ENCODE data around the gene ANKS1B.

The ANKS1B gene

DNA sequence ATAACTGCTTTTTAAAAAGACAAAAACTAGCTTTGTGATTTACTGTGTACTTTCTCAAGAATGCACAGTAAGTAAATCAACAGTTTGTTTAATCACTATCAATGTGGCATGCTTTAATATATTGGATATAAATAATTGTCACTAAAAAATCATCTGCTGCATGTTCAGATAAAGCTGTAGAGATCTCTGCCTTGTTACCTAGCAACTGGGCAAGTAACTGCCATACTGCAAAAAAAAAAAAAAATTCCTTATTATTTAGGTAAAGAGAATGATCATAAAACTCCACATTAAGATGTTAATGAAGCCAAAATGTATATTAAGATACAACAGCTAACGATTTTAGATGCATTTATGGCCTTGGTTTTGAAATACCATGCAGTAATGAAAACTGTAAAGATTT, 1102.2 kb downstream of the ANKS1B start:
- no peak overlapping the region for H3K4me2 ChIP-seq (ENCODE audit: low read depth, low read length, poor library complexity, severe bottlenecking)
- H4K20me1 ChIP-seq (ENCODE audit: insufficient read depth, low read length, poor library complexity, severe bottlenecking): no peaks in the 10 kb centered on the region
- H3K9me2 ChIP-seq (replicated peaks; ENCODE audit: low read depth, low read length): no peaks in the 10 kb centered on the region
- TF ChIP-seq EZH2phosphoT487 (IDR thresholded peaks at IDR 0.05; ENCODE audit: borderline replicate concordance): no peak
- TF ChIP-seq, protein P1, sequence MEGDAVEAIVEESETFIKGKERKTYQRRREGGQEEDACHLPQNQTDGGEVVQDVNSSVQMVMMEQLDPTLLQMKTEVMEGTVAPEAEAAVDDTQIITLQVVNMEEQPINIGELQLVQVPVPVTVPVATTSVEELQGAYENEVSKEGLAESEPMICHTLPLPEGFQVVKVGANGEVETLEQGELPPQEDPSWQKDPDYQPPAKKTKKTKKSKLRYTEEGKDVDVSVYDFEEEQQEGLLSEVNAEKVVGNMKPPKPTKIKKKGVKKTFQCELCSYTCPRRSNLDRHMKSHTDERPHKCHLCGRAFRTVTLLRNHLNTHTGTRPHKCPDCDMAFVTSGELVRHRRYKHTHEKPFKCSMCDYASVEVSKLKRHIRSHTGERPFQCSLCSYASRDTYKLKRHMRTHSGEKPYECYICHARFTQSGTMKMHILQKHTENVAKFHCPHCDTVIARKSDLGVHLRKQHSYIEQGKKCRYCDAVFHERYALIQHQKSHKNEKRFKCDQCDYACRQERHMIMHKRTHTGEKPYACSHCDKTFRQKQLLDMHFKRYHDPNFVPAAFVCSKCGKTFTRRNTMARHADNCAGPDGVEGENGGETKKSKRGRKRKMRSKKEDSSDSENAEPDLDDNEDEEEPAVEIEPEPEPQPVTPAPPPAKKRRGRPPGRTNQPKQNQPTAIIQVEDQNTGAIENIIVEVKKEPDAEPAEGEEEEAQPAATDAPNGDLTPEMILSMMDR (conservative IDR thresholded peaks at IDR 0.05; ENCODE audit: low read length): no peak
- H3K9ac ChIP-seq (ENCODE audit: low read depth, low read length, poor library complexity, severe bottlenecking): no peak overlapping the region
- no peaks in the 10 kb centered on the region for H3K4me1 ChIP-seq (ENCODE audit: insufficient read depth, low read length, poor library complexity, severe bottlenecking)
- H2AFZ ChIP-seq (ENCODE audit: low read length): no peak overlapping the region
- H3K27me3 ChIP-seq (ENCODE audit: insufficient read depth, low read length, poor library complexity, severe bottlenecking): no peaks in the 10 kb centered on the region
- H3F3A ChIP-seq (ENCODE audit: low read depth): no peaks in the 10 kb centered on the region
- no peaks in the 10 kb centered on the region for H3K9me3 ChIP-seq (ENCODE audit: insufficient read depth, low read depth, low read length)
- H3K79me2 ChIP-seq (ENCODE audit: insufficient read depth, low read length): no peaks in the 10 kb centered on the region
- H3K36me3 ChIP-seq (ENCODE audit: insufficient read depth, low read length): no peaks in the 10 kb centered on the region
- no peak overlapping the region for H3K4me3 ChIP-seq (ENCODE audit: low read length, poor library complexity, severe bottlenecking)

GRCh38 chr12:98873776-98874175, 1111.0 kb downstream of the ANKS1B start:
- H4K20me1 ChIP-seq (ENCODE audit: insufficient read depth, low read length, poor library complexity, severe bottlenecking): no peaks in the 10 kb centered on the region
- H3K79me2 ChIP-seq (ENCODE audit: insufficient read depth, low read length): no peaks in the 10 kb centered on the region
- no peaks in the 10 kb centered on the region for H3K27me3 ChIP-seq (ENCODE audit: insufficient read depth, low read length, poor library complexity, severe bottlenecking)
- H3K9ac ChIP-seq (ENCODE audit: low read depth, low read length, poor library complexity, severe bottlenecking): no peak overlapping the region
- H3K36me3 ChIP-seq (ENCODE audit: insufficient read depth, low read length): no peaks in the 10 kb centered on the region
- no peak for TF ChIP-seq EZH2phosphoT487 (IDR thresholded peaks at IDR 0.05; ENCODE audit: borderline replicate concordance)
- TF ChIP-seq, protein P1 (conservative IDR thresholded peaks at IDR 0.05; ENCODE audit: low read length): no peak
- H3K9me2 ChIP-seq (replicated peaks; ENCODE audit: low read depth, low read length): no peaks in the 10 kb centered on the region
- no peak overlapping the region for H3K4me2 ChIP-seq (ENCODE audit: low read depth, low read length, poor library complexity, severe bottlenecking)
- H3K9me3 ChIP-seq (ENCODE audit: insufficient read depth, low read depth, low read length): no peaks in the 10 kb centered on the region
- no peaks in the 10 kb centered on the region for H3K4me1 ChIP-seq (ENCODE audit: insufficient read depth, low read length, poor library complexity, severe bottlenecking)
- no peaks in the 10 kb centered on the region for H3F3A ChIP-seq (ENCODE audit: low read depth)
- H2AFZ ChIP-seq (ENCODE audit: low read length): no peak overlapping the region
- H3K4me3 ChIP-seq (ENCODE audit: low read length, poor library complexity, severe bottlenecking): no peak overlapping the region

DNA sequence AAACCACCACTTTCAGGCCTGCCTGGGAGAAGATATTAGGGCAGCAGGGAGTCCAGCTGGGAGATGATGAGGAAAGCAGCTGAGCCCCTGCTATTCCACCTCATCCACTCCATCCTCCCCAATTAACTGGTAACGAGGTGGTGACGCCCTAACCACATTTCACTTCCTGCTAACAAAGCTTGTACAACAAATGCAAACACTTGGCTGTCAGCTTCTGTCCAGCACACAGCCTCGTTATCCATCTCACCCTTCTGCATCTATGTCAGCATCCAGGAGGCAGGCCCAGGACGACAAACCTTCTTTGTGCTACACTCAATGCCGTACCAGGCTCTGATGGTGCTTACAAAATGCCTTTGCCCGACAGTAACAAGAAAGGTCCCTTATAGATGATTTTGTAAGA, 1114.2 kb downstream of the ANKS1B start:
- Histone ChIP-seq H3K9ac (ENCODE audit: low read depth, low read length, poor library complexity, severe bottlenecking) (no peak overlapping the region), H3F3A (ENCODE audit: low read depth) (no peaks in the 10 kb centered on the region), H3K4me1 (ENCODE audit: insufficient read depth, low read length, poor library complexity, severe bottlenecking) (no peaks in the 10 kb centered on the region), H4K20me1 (ENCODE audit: insufficient read depth, low read length, poor library complexity, severe bottlenecking) (no peaks in the 10 kb centered on the region), H3K36me3 (ENCODE audit: insufficient read depth, low read length) (no peaks in the 10 kb centered on the region), H3K79me2 (ENCODE audit: insufficient read depth, low read length) (no peaks in the 10 kb centered on the region), H3K27me3 (ENCODE audit: insufficient read depth, low read length, poor library complexity, severe bottlenecking) (no peaks in the 10 kb centered on the region), H3K4me3 (ENCODE audit: low read length, poor library complexity, severe bottlenecking) (no peak overlapping the region), H3K4me2 (ENCODE audit: low read depth, low read length, poor library complexity, severe bottlenecking) (no peak overlapping the region), H3K9me3 (ENCODE audit: insufficient read depth, low read depth, low read length) (no peaks in the 10 kb centered on the region), H2AFZ (ENCODE audit: low read length) (no peak overlapping the region), H3K9me2 (replicated peaks; ENCODE audit: low read depth, low read length) (no peaks in the 10 kb centered on the region)
- TF ChIP-seq EZH2phosphoT487 (IDR thresholded peaks at IDR 0.05; ENCODE audit: borderline replicate concordance): no peak
- TF ChIP-seq, protein P1 (conservative IDR thresholded peaks at IDR 0.05; ENCODE audit: low read length): no peak
